ACC112 (cell line): ENCODE results near the gene ANKMY1.

Experiments used
- H2AFZ ChIP-seq: fragments of 200-600 bp; sonication (generic); one replicate; pipeline ENCODE4 v1.6.0; 2017; ENCODE audit warnings: antibody characterized with exemption, low read length; ENCODE audit not compliant: unreplicated experiment
- H3K27ac ChIP-seq: fragments of 200-600 bp; sonication (generic); 2 replicates; pipeline ENCODE4 v1.5.1; 2014; ENCODE audit warnings: low read depth, mild to moderate bottlenecking, antibody characterized with exemption, low read length, moderate library complexity
- H3K27me3 ChIP-seq: fragments of 200-600 bp; sonication (generic); 2 replicates; pipeline ENCODE4 v1.6.1; 2014; ENCODE audit warnings: mild to moderate bottlenecking, antibody characterized with exemption, low read length, moderate library complexity, mixed read lengths; ENCODE audit not compliant: insufficient read depth
- H3K36me3 ChIP-seq: fragments of 200-600 bp; sonication (generic); 2 replicates; pipeline ENCODE4 v1.6.1; 2016; ENCODE audit warnings: mild to moderate bottlenecking, antibody characterized with exemption, low read length, moderate library complexity, mixed read lengths; ENCODE audit not compliant: insufficient read depth
- H3K4me1 ChIP-seq: fragments of 200-600 bp; sonication (generic); one replicate; pipeline ENCODE4 v1.6.1; 2016; ENCODE audit warnings: low read length, mixed read lengths; ENCODE audit not compliant: insufficient read depth, unreplicated experiment, control insufficient read depth
- H3K4me3 ChIP-seq: fragments of 200-600 bp; sonication (generic); 2 replicates; pipeline ENCODE4 v1.5.1; 2014; ENCODE audit warnings: mild to moderate bottlenecking, low read depth, low read length
- H3K79me2 ChIP-seq: fragments of 200-600 bp; sonication (generic); one replicate; pipeline ENCODE4 v1.6.0; 2016; ENCODE audit warnings: low read length; ENCODE audit not compliant: control insufficient read depth, unreplicated experiment, insufficient read depth

Gene ANKMY1

GRCh38 chr2:240445961-240446663, 111.7 kb downstream of the ANKMY1 start:
- H3K27ac ChIP-seq, result no peak overlapping the region
- H3K27me3 ChIP-seq, result no peaks in the 10 kb centered on the region
- peaks cover 13% of the 10 kb centered on the region for H3K4me1 ChIP-seq
- H3K79me2 ChIP-seq, result peaks cover 8% of the 10 kb centered on the region
- H2AFZ ChIP-seq, result no peak overlapping the region
- H3K36me3 ChIP-seq, result no peaks in the 10 kb centered on the region
- no peak overlapping the region for H3K4me3 ChIP-seq

GRCh38 chr2:240444464-240444863, 113.3 kb downstream of the ANKMY1 start:
- Histone ChIP-seq H3K4me1 (peaks cover 1% of the 10 kb centered on the region), H3K4me3 (no peak overlapping the region), H2AFZ (no peak overlapping the region), H3K36me3 (no peaks in the 10 kb centered on the region), H3K79me2 (peaks cover 20% of the 10 kb centered on the region), H3K27me3 (no peaks in the 10 kb centered on the region), H3K27ac (no peak overlapping the region)

GRCh38 chr2:240443891-240444301, 113.9 kb downstream of the ANKMY1 start:
- H3K27me3 ChIP-seq, result no peaks in the 10 kb centered on the region

GRCh38 chr2:240442891-240443715, 114.7 kb downstream of the ANKMY1 start:
- peaks cover under 1% of the 10 kb centered on the region for H3K4me1 ChIP-seq
- H3K4me3 ChIP-seq, result no peak overlapping the region
- no peak overlapping the region for H2AFZ ChIP-seq
- H3K36me3 ChIP-seq, result no peaks in the 10 kb centered on the region
- H3K27ac ChIP-seq, result no peak overlapping the region
- no peaks in the 10 kb centered on the region for H3K27me3 ChIP-seq
- peaks cover 25% of the 10 kb centered on the region for H3K79me2 ChIP-seq

More at GRCh38 chr2:240443891-240444301, 113.9 kb downstream of the ANKMY1 start:
- no peak overlapping the region for H3K27ac ChIP-seq
- peaks cover 24% of the 10 kb centered on the region for H3K79me2 ChIP-seq
- H3K4me3 ChIP-seq, result no peak overlapping the region
- H2AFZ ChIP-seq, result no peak overlapping the region
- no peaks in the 10 kb centered on the region for H3K36me3 ChIP-seq
- no peaks in the 10 kb centered on the region for H3K4me1 ChIP-seq

GRCh38 chr2:240441993-240442411, 115.8 kb downstream of the ANKMY1 start:
- H2AFZ ChIP-seq, result no peak overlapping the region
- H3K27me3 ChIP-seq, result no peaks in the 10 kb centered on the region
- peaks cover 12% of the 10 kb centered on the region for H3K4me1 ChIP-seq
- H3K27ac ChIP-seq, result no peak overlapping the region
- no peaks in the 10 kb centered on the region for H3K36me3 ChIP-seq
- no peak overlapping the region for H3K4me3 ChIP-seq
- H3K79me2 ChIP-seq, result peaks cover 32% of the 10 kb centered on the region

- Histone ChIP-seq H3K27ac (no peak overlapping the region), H3K4me3 (no peak overlapping the region), H3K27me3 (no peaks in the 10 kb centered on the region), H3K4me1 (peaks cover 15% of the 10 kb centered on the region), H3K79me2 (peaks cover 38% of the 10 kb centered on the region), H2AFZ (no peak overlapping the region), H3K36me3 (no peaks in the 10 kb centered on the region)
Observed at GRCh38 chr2:240441326-240441992, 116.3 kb downstream of the ANKMY1 start.

- no peaks in the 10 kb centered on the region for H3K36me3 ChIP-seq
- peaks cover 15% of the 10 kb centered on the region for H3K4me1 ChIP-seq
- no peak overlapping the region for H2AFZ ChIP-seq
- no peak overlapping the region for H3K4me3 ChIP-seq
- peaks cover 40% of the 10 kb centered on the region for H3K79me2 ChIP-seq
- no peak overlapping the region for H3K27ac ChIP-seq
- no peaks in the 10 kb centered on the region for H3K27me3 ChIP-seq
Observed at GRCh38 chr2:240440704-240441320, 117.0 kb downstream of the ANKMY1 start.

GRCh38 chr2:240440251-240440650, 117.5 kb downstream of the ANKMY1 start:
- H3K36me3 ChIP-seq, result no peaks in the 10 kb centered on the region
- no peak overlapping the region for H2AFZ ChIP-seq
- H3K27ac ChIP-seq, result no peak overlapping the region
- no peaks in the 10 kb centered on the region for H3K27me3 ChIP-seq
- peaks cover 40% of the 10 kb centered on the region for H3K79me2 ChIP-seq
- no peak overlapping the region for H3K4me3 ChIP-seq
- H3K4me1 ChIP-seq, result peaks cover 15% of the 10 kb centered on the region

GRCh38 chr2:240439698-240440151, 118.1 kb downstream of the ANKMY1 start:
- Histone ChIP-seq H3K27ac (no peak overlapping the region), H3K27me3 (no peaks in the 10 kb centered on the region), H3K4me3 (no peak overlapping the region), H2AFZ (no peak overlapping the region), H3K4me1 (peaks cover 15% of the 10 kb centered on the region), H3K36me3 (no peaks in the 10 kb centered on the region), H3K79me2 (peaks cover 40% of the 10 kb centered on the region)
